Peyer's patch (tissue), 4 donors: ENCODE results near the gene CNTNAP5. TPM values are rescaled to one million over a fixed set of nuclear protein-coding genes. Genes with fewer than 3 reads are reported as not detected.

Source experiments
- DNase-seq, 3 donors: peaks; one replicate each; pipeline ENCODE4 v3.0.0-alpha.2; 2017 to 2019
- H3K27ac ChIP-seq, 4 donors: fragments of 200-600 bp; sonication (generic); one replicate each; pipeline ENCODE4 v1.5.1; 2016 to 2019
- H3K27me3 ChIP-seq, 2 donors: fragments of 200-600 bp; sonication (generic); one replicate each; pipeline ENCODE4 v1.5.1; 2019
- H3K36me3 ChIP-seq, 3 donors: fragments of 200-600 bp; sonication (generic); one replicate each; pipeline ENCODE4 v1.5.1; 2016 to 2019
- H3K4me1 ChIP-seq, 4 donors: fragments of 200-600 bp; sonication (generic); one replicate each; pipeline ENCODE4 v1.5.1; 2016 to 2019
- H3K4me3 ChIP-seq, 4 donors: fragments of 200-600 bp; sonication (generic); 1 replicate in 3 of 4; 2 replicates in 1 of 4; pipeline ENCODE4 v1.5.1; 2016 to 2019; ENCODE audit warnings: mild to moderate bottlenecking in 1 of 4
- H3K9me3 ChIP-seq, 4 donors: fragments of 200-600 bp; sonication (generic); one replicate each; pipeline ENCODE4 v1.5.1; 2016 to 2019; ENCODE audit warnings: mild to moderate bottlenecking in 1 of 4
- POLR2A ChIP-seq, 2 donors: fragments of 450-650 bp; IDR thresholded peaks; one replicate each; pipeline ENCODE4 v1.5.1; 2017; ENCODE audit warnings: antibody characterized with exemption in 2 of 2, mild to moderate bottlenecking in 2 of 2, moderate library complexity in 2 of 2
- total RNA-seq, 4 donors: library from RNA; depleted of rRNA; stranded (reverse); fragments of >200 nt; gene quantifications; one replicate each; pipeline ENCODE4 v1.1.0, GENCODE V29; 2016
- TF ChIP-seq, protein P1 (sequence below), 6 experiments: fragments of 450-650 bp in 4 of 6; fragments of 200-600 bp in 2 of 6; sonication (generic) in 1 of 6; IDR thresholded peaks; one replicate each; pipeline ENCODE4 v1.5.1; 2017 to 2019; ENCODE audit warnings: antibody characterized with exemption in 6 of 6, mild to moderate bottlenecking in 3 of 6, moderate library complexity in 1 of 6

CNTNAP5 gene
- total RNA-seq, 4 donors from 2014 or later = not detected

DNA sequence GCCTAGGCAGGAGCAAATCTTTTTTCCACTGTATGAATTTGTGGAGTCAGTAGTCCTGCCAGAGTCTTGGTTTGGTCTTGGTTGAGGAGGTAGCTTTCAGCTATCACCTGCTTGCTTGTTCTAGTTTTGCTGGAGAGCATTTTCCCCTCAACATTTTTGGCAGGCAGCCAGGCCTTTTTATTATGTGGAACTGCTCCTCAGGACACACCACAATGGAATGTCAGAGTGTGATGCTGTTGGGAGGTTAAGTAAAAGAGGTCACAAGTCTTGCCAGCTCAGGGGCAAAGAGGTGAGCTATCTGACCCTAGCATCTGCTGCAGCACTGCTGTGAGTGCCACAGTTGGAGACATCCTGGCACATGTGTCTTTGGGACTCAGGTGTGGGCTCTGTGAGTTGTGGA is 258.0 kb downstream of the CNTNAP5 start:
- H3K4me3 ChIP-seq = no peak overlapping the region
- no peaks in the 10 kb centered on the region for H3K27me3 ChIP-seq
- H3K27ac ChIP-seq = no peak overlapping the region
- DNase-seq = no peak
- H3K9me3 ChIP-seq = no peaks in the 10 kb centered on the region
- no peak for TF ChIP-seq POLR2A (IDR thresholded peaks at IDR 0.05)
- TF ChIP-seq, protein P1, sequence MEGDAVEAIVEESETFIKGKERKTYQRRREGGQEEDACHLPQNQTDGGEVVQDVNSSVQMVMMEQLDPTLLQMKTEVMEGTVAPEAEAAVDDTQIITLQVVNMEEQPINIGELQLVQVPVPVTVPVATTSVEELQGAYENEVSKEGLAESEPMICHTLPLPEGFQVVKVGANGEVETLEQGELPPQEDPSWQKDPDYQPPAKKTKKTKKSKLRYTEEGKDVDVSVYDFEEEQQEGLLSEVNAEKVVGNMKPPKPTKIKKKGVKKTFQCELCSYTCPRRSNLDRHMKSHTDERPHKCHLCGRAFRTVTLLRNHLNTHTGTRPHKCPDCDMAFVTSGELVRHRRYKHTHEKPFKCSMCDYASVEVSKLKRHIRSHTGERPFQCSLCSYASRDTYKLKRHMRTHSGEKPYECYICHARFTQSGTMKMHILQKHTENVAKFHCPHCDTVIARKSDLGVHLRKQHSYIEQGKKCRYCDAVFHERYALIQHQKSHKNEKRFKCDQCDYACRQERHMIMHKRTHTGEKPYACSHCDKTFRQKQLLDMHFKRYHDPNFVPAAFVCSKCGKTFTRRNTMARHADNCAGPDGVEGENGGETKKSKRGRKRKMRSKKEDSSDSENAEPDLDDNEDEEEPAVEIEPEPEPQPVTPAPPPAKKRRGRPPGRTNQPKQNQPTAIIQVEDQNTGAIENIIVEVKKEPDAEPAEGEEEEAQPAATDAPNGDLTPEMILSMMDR (IDR thresholded peaks at IDR 0.05) = no peak
- no peaks in the 10 kb centered on the region for H3K4me1 ChIP-seq
- no peaks in the 10 kb centered on the region for H3K36me3 ChIP-seq

DNA sequence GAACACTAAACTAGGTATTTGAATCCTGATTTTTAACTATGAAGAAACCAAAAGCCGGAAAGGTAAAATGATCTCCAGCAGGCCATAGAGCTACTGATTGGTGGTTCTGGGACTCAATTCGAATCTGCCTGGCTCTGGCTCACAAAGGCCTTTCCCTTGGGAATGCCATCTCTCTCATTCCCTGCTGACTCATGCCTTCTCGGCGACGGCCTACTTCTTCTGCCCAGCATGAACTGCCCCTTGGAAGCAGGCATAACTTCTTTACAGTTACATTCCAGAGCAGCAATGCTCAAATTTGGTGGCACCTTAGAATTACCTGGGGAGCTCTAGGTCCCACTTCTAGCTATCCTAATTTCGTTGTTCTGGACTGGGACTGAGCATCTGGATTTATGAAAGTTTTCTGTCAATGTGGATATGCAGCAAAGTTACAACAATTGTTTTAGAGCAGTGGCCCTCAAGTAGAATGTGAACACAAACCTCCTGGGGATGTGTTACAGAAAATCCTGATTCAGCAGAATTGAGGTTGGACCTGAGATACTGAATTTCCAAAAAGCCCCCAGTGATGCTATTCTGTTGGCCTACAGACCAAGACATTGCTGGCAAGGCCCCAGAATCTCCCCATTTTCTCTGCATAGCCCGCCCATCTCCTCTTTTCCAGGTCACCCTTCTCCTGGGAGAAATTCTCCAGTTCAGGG is 261.1 kb downstream of the CNTNAP5 start:
- H3K4me1 ChIP-seq = no peaks in the 10 kb centered on the region
- no peak for DNase-seq
- H3K36me3 ChIP-seq = no peaks in the 10 kb centered on the region
- no peak overlapping the region for H3K27ac ChIP-seq
- no peak for TF ChIP-seq POLR2A (IDR thresholded peaks at IDR 0.05)
- TF ChIP-seq, protein P1 (IDR thresholded peaks at IDR 0.05) = no peak
- H3K27me3 ChIP-seq = no peaks in the 10 kb centered on the region
- H3K9me3 ChIP-seq = no peaks in the 10 kb centered on the region
- H3K4me3 ChIP-seq = no peak overlapping the region

DNA sequence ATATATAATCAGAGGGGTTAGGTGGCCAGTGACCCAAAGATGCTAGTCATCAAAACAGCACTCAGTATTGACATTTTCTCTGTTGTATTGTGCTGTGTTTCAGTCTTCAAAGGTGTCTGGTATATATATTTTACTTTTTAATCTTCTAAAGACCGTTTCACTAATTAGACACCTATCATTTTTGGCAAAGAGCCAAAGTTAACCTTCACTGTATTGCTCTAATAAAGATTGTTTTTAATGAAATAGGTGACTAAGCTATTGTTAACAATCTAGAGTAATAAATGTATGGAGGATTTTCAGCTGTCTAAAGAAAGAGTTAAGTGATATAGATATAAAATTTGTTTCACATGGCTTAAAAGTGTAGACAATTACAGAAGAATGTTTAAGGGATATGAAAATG is 264.0 kb downstream of the CNTNAP5 start:
- Histone ChIP-seq H3K27me3 (no peaks in the 10 kb centered on the region), H3K4me3 (no peak overlapping the region), H3K9me3 (no peaks in the 10 kb centered on the region), H3K36me3 (no peaks in the 10 kb centered on the region), H3K4me1 (no peaks in the 10 kb centered on the region), H3K27ac (no peak overlapping the region)
- TF ChIP-seq, protein P1 (IDR thresholded peaks at IDR 0.05) = no peak
- no peak for TF ChIP-seq POLR2A (IDR thresholded peaks at IDR 0.05)
- no peak for DNase-seq

DNA sequence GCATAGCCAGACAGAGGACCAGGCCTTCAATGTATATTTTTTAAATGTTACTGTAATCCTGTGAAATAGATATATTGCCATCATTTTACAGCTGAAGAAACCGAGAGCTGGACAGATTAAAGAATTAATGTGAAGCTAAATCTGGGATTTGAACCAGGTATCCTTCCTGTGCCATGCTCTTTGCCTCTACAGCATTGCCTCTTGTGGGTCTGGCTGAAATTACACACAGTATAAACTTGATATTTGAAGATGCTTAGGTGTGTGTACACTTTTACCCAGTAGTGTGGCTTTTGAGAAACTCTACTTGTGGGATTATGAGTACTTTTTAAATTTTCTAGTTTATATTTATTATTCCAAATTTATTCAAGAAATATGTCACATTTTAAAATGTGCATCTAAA is 264.5 kb downstream of the CNTNAP5 start:
- no peaks in the 10 kb centered on the region for H3K9me3 ChIP-seq
- H3K4me3 ChIP-seq = no peak overlapping the region
- no peaks in the 10 kb centered on the region for H3K27me3 ChIP-seq
- no peak for DNase-seq
- TF ChIP-seq, protein P1 (IDR thresholded peaks at IDR 0.05) = no peak
- no peak for TF ChIP-seq POLR2A (IDR thresholded peaks at IDR 0.05)
- no peak overlapping the region for H3K27ac ChIP-seq
- H3K36me3 ChIP-seq = no peaks in the 10 kb centered on the region
- no peaks in the 10 kb centered on the region for H3K4me1 ChIP-seq

DNA sequence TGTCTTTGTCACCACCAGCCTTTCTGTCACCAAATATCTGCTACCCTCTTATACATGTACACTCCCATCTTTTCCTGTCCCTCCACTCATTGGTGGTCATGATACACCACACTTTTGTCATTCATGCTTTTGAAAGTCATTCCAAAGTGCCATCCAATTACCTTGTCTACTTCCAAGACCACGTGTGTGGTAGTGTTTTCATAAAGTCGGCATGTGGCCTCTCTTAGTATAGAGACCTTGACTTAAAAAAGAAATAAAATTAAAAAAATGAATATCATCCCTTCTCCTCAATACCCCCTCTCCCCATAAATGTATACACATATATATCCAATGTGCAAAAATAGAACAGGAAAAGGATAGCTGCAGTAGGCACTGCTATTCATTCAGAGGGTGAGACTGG is 271.4 kb downstream of the CNTNAP5 start:
- Histone ChIP-seq H3K27ac (no peak overlapping the region), H3K4me1 (no peaks in the 10 kb centered on the region), H3K9me3 (no peaks in the 10 kb centered on the region), H3K4me3 (no peak overlapping the region), H3K27me3 (no peaks in the 10 kb centered on the region), H3K36me3 (no peaks in the 10 kb centered on the region)
- no peak for DNase-seq
- TF ChIP-seq, protein P1 (IDR thresholded peaks at IDR 0.05) = no peak
- TF ChIP-seq POLR2A (IDR thresholded peaks at IDR 0.05) = no peak

DNA sequence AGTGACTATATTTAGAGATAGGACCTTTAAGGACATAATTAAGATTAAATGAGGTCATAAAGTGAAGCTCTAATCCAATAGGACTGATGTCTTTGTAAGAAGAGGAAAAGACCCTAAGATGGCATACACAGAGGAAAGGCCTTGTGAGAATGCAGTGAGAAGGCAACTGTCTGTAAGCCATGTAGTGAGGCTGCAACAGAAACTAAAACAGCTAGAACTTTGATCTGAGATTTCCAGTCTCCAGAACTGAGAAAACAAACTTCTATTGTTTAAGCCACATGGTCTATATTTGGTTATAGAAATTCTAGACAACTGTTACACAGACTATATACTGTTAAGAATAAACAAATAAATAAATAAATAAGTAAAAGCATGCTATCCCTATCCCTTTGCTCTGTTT is 276.8 kb downstream of the CNTNAP5 start:
- DNase-seq = no peak
- Histone ChIP-seq H3K4me1 (no peaks in the 10 kb centered on the region), H3K27ac (no peak overlapping the region), H3K27me3 (no peaks in the 10 kb centered on the region), H3K4me3 (no peak overlapping the region), H3K36me3 (no peaks in the 10 kb centered on the region), H3K9me3 (no peaks in the 10 kb centered on the region)
- no peak for TF ChIP-seq POLR2A (IDR thresholded peaks at IDR 0.05)
- TF ChIP-seq, protein P1 (IDR thresholded peaks at IDR 0.05) = no peak
